Sigmoid colon (tissue), 7 donors: ENCODE data around the gene ARHGEF38. TPM values are rescaled to one million over a fixed set of nuclear protein-coding genes. Genes with fewer than 3 reads are reported as not detected.

Experiments
- DNase-seq: peaks from one replicate; pipeline ENCODE4 v3.0.0-alpha.2; 2019
- H3K27ac ChIP-seq, 4 donors: fragments of 200-600 bp; sonication (generic); one replicate each; pipeline ENCODE4 v1.5.1; 2016 to 2019; ENCODE audit warnings: mild to moderate bottlenecking in 1 of 4
- H3K27me3 ChIP-seq, 3 donors: fragments of 200-600 bp; sonication (generic); one replicate each; pipeline ENCODE4 v1.5.1; 2019; ENCODE audit warnings: mild to moderate bottlenecking in 1 of 3
- H3K36me3 ChIP-seq, 4 donors: fragments of 200-600 bp; sonication (generic); one replicate each; pipeline ENCODE4 v1.5.1; 2016 to 2019
- H3K4me1 ChIP-seq, 4 donors: fragments of 200-600 bp; sonication (generic); one replicate each; pipeline ENCODE4 v1.5.1; 2017 to 2019
- H3K4me3 ChIP-seq, 4 donors: fragments of 200-600 bp; sonication (generic); one replicate each; pipeline ENCODE4 v1.5.1; 2017 to 2019; ENCODE audit warnings: mild to moderate bottlenecking in 2 of 4, moderate library complexity in 1 of 4
- H3K9me3 ChIP-seq, 4 donors: fragments of 200-600 bp in 3 of 4; sonication (generic) in 3 of 4; one replicate each; pipeline versions ENCODE4 v1.5.1 to v1.6.1; 2013 to 2019
- CTCF ChIP-seq, 4 experiments: fragments of 450-650 bp in 3 of 4; fragments of 200-600 bp in 1 of 4; IDR thresholded peaks; one replicate each; pipeline ENCODE4 v1.5.1; 2016 to 2019; ENCODE audit warnings: antibody characterized with exemption in 4 of 4, mild to moderate bottlenecking in 3 of 4, moderate library complexity in 2 of 4
- EP300 ChIP-seq, 4 donors: sonication (generic); formaldehyde crosslinking; IDR thresholded peaks; one replicate each; pipeline ENCODE4 v1.6.1; 2017; ENCODE audit warnings: antibody characterized with exemption in 4 of 4
- POLR2A ChIP-seq, 2 donors: fragments of 450-650 bp; IDR thresholded peaks; one replicate each; pipeline ENCODE4 v1.6.1; 2016; ENCODE audit warnings: antibody characterized with exemption in 2 of 2, mild to moderate bottlenecking in 2 of 2, moderate library complexity in 2 of 2
- POLR2AphosphoS5 ChIP-seq, 4 donors: sonication (generic); formaldehyde crosslinking; IDR thresholded peaks; one replicate each; pipeline ENCODE4 v1.6.1; 2017; ENCODE audit warnings: antibody characterized with exemption in 4 of 4
- WGBS, 2 donors: extraction: QIAGEN DNeasy Blood & Tissue Kit; methylation state at CpG; one replicate each; pipeline ENCODE4 v1.1.7; 2013; 5-methylcytosine and 5-hydroxymethylcytosine counted together
- intact Hi-C: fragments of 100-400 bp; cut with DNase I; formaldehyde crosslinking; loops from one replicate; pipeline ENCODE4 v1.15.1; 2023
- polyA plus RNA-seq, 3 donors: library from polyadenylated mRNA; stranded (reverse); fragments of 200-250 nt; gene quantifications; one replicate each; pipeline ENCODE4 v1.2.3, GENCODE V29; 2013
- total RNA-seq, 4 donors: library from RNA; depleted of rRNA; stranded (reverse); fragments of >200 nt; gene quantifications; one replicate each; pipeline ENCODE4 v1.1.0, GENCODE V29; 2016
- donor health status: healthy with polysubstance abuse.
- donor health status: Bipolar disorder and iron deficiency.
- donor health status: healthy.

The ARHGEF38 gene
- total and polyA plus RNA-seq, 7 donors: 1.2 to 1.9 (median 1.8) TPM; not detected in 4

- H3K36me3 ChIP-seq: no peaks in the 10 kb centered on the region
- WGBS, 2 donors: 85% methylated on average over 3 of the region's 3 CpGs
- no peak overlapping the region for H3K4me3 ChIP-seq
- DNase-seq: no peak
- H3K4me1 ChIP-seq: no peaks in the 10 kb centered on the region
- intact Hi-C loops: no loop called here
- H3K27me3 ChIP-seq: no peaks in the 10 kb centered on the region
- H3K27ac ChIP-seq: no peak overlapping the region
- TF ChIP-seq POLR2AphosphoS5 (IDR thresholded peaks at IDR 0.05) (no peak), CTCF (IDR thresholded peaks at IDR 0.05) (no peak), EP300 (IDR thresholded peaks at IDR 0.05) (no peak), POLR2A (IDR thresholded peaks at IDR 0.05) (no peak)
- H3K9me3 ChIP-seq: no peaks in the 10 kb centered on the region
Observed at GRCh38 chr4:105599932-105600655, 47.7 kb downstream of the ARHGEF38 start.

GRCh38 chr4:105600951-105601350, 48.5 kb downstream of the ARHGEF38 start:
- Histone ChIP-seq H3K36me3 (no peaks in the 10 kb centered on the region), H3K27me3 (no peaks in the 10 kb centered on the region), H3K4me1 (no peaks in the 10 kb centered on the region), H3K27ac (no peak overlapping the region), H3K4me3 (no peak overlapping the region), H3K9me3 (no peaks in the 10 kb centered on the region)
- 92 to 96% methylated on average over 1 of the region's 1 CpG for WGBS, 2 donors
- intact Hi-C loops: no loop called here
- no peak for DNase-seq
- TF ChIP-seq EP300 (IDR thresholded peaks at IDR 0.05) (no peak), POLR2AphosphoS5 (IDR thresholded peaks at IDR 0.05) (no peak), CTCF (IDR thresholded peaks at IDR 0.05) (no peak), POLR2A (IDR thresholded peaks at IDR 0.05) (no peak)

- TF ChIP-seq POLR2A (IDR thresholded peaks at IDR 0.05) (no peak), EP300 (IDR thresholded peaks at IDR 0.05) (no peak), POLR2AphosphoS5 (IDR thresholded peaks at IDR 0.05) (no peak), CTCF (IDR thresholded peaks at IDR 0.05) (no peak)
- WGBS, 2 donors: 86 to 96% methylated on average over 1 of the region's 1 CpG
- intact Hi-C loops: no loop called here
- H3K27ac ChIP-seq: no peak overlapping the region
- no peaks in the 10 kb centered on the region for H3K36me3 ChIP-seq
- no peak overlapping the region for H3K4me3 ChIP-seq
- H3K9me3 ChIP-seq: no peaks in the 10 kb centered on the region
- DNase-seq: no peak
- no peaks in the 10 kb centered on the region for H3K27me3 ChIP-seq
- no peaks in the 10 kb centered on the region for H3K4me1 ChIP-seq
Observed at GRCh38 chr4:105601406-105601805, 49.0 kb downstream of the ARHGEF38 start.

- no peak overlapping the region for H3K27ac ChIP-seq
- DNase-seq: no peak
- no peak overlapping the region for H3K4me3 ChIP-seq
- no peaks in the 10 kb centered on the region for H3K36me3 ChIP-seq
- no peak for TF ChIP-seq POLR2AphosphoS5 (IDR thresholded peaks at IDR 0.05)
- TF ChIP-seq EP300 (IDR thresholded peaks at IDR 0.05): no peak
- no peak for TF ChIP-seq POLR2A (IDR thresholded peaks at IDR 0.05)
- TF ChIP-seq CTCF (IDR thresholded peaks at IDR 0.05): no peak
- no peaks in the 10 kb centered on the region for H3K4me1 ChIP-seq
- H3K9me3 ChIP-seq: no peaks in the 10 kb centered on the region
- intact Hi-C loops: no loop called here
- 64 to 90% methylated on average over 1 of the region's 1 CpG for WGBS, 2 donors
- H3K27me3 ChIP-seq: no peaks in the 10 kb centered on the region
Observed at GRCh38 chr4:105603158-105603557, 50.7 kb downstream of the ARHGEF38 start.

GRCh38 chr4:105605493-105605892, 53.1 kb downstream of the ARHGEF38 start:
- WGBS, 2 donors: 17 to 41% methylated on average over 1 of the region's 1 CpG
- no peak for DNase-seq
- TF ChIP-seq POLR2AphosphoS5 (IDR thresholded peaks at IDR 0.05): no peak
- TF ChIP-seq CTCF (IDR thresholded peaks at IDR 0.05): no peak
- no peak for TF ChIP-seq EP300 (IDR thresholded peaks at IDR 0.05)
- TF ChIP-seq POLR2A (IDR thresholded peaks at IDR 0.05): no peak
- intact Hi-C loops: no loop called here
- H3K9me3 ChIP-seq: no peaks in the 10 kb centered on the region
- no peak overlapping the region for H3K27ac ChIP-seq
- no peaks in the 10 kb centered on the region for H3K27me3 ChIP-seq
- H3K4me3 ChIP-seq: no peak overlapping the region
- no peaks in the 10 kb centered on the region for H3K36me3 ChIP-seq
- no peaks in the 10 kb centered on the region for H3K4me1 ChIP-seq
